ENCODE data around the gene MCM7. TPM values are rescaled to one million over a fixed set of nuclear protein-coding genes. Genes with fewer than 3 reads are reported as not detected.

MCM7 gene
- total and polyA plus RNA-seq, 10 of the 15 experiments (the other 5 are each of a cell fraction or from before 2014, with no cell fraction given), result 183 to 383 (median 244) TPM

DNA sequence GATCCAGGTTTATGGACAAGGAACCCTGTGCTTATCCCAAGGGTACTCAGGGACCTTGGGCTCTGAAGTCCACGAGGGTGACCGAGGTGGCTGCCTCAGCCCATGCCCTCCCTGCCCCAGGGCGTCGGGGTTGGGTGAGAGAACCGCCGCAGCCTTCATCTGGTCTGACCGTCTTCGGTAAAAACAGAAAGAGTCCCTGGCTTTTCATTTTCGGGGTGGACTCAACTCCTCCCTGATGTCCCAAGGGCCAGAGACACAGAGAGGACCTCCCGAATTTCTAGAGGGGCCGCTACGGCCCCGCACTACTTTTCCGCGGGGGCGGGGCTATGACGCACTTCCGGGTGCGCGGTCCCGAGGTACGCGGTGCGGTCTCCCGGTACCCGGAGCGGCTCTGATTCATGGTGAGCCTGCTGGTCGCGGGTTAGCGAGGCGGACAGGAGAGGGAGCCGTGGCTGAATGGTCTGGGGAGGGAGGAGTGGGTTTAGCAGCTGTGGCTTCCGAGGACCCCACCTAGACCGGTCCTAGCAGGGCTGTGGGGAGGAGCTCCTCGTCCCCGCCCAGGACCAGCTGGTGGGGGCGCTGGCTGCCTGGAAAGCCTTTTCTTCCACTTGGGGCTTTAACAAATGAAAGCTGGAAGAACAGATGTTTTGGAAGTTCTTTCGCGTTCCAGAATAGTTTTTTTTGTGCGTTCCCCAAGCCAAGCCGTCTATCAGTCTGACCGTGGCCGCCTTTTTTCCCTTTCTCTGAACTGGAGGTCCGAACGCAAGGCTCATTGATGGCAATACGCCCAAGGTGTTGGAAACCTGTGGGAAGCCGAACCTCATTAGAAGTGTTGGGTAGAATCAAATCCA is 51.5 kb downstream of the MCM7 start, which contains the start of gene ZSCAN21 (continued):
- TF ChIP-seq SP1 (IDR thresholded peaks at IDR 0.05; ENCODE audit: low read depth, low read length) (no peak), BHLHE40 (IDR thresholded peaks at IDR 0.05; ENCODE audit: borderline replicate concordance in 1 of 2, low read depth in 2 of 2, low read length in 1 of 2) (peak in 1 of 2 experiments; percentile 35; a peak in 1 of 4 replicates), JUNB (IDR thresholded peaks at IDR 0.05) (no peak), SUZ12 (IDR thresholded peaks at IDR 0.05; ENCODE audit: unreplicated experiment) (no peak), RCOR1 (conservative IDR thresholded peaks at IDR 0.05; ENCODE audit: low read depth, low read length) (no peak), WRNIP1 (IDR thresholded peaks at IDR 0.05; ENCODE audit: borderline replicate concordance, low read depth, low read length) (no peak), MYC (IDR thresholded peaks at IDR 0.05; ENCODE audit: insufficient read depth, insufficient read length, insufficient replicate concordance, low read length, severe bottlenecking) (no peak), ZNF207 (IDR thresholded peaks at IDR 0.05; ENCODE audit: borderline replicate concordance) (peak; percentile 62; the same call in 1 of the 2 replicates), ZNF24 (IDR thresholded peaks at IDR 0.05) (no peak), YY1 (IDR thresholded peaks at IDR 0.05; ENCODE audit: low read depth, low read length) (peak; percentile 42; the same call in 1 of the 2 replicates), DPF2 (IDR thresholded peaks at IDR 0.05) (no peak), EZH2 (IDR thresholded peaks at IDR 0.05; ENCODE audit: borderline replicate concordance, control insufficient read depth, low read depth, low read length) (no peak), SMAD1 (IDR thresholded peaks at IDR 0.05; ENCODE audit: low read depth, partially characterized antibody) (peak; percentile 53), IKZF2 (IDR thresholded peaks at IDR 0.05) (no peak), IKZF1 (conservative IDR thresholded peaks at IDR 0.05) (peak; percentile 74), RBBP5 (conservative IDR thresholded peaks at IDR 0.05) (no peak), KDM1A (IDR thresholded peaks at IDR 0.05; ENCODE audit: borderline replicate concordance) (no peak), HDAC2 (IDR thresholded peaks at IDR 0.05) (no peak), CHD4 (IDR thresholded peaks at IDR 0.05) (no peak), RAD21 (IDR thresholded peaks at IDR 0.05; ENCODE audit: insufficient read depth, low read depth, low read length) (no peak)
- TF ChIP-seq, protein P1, sequence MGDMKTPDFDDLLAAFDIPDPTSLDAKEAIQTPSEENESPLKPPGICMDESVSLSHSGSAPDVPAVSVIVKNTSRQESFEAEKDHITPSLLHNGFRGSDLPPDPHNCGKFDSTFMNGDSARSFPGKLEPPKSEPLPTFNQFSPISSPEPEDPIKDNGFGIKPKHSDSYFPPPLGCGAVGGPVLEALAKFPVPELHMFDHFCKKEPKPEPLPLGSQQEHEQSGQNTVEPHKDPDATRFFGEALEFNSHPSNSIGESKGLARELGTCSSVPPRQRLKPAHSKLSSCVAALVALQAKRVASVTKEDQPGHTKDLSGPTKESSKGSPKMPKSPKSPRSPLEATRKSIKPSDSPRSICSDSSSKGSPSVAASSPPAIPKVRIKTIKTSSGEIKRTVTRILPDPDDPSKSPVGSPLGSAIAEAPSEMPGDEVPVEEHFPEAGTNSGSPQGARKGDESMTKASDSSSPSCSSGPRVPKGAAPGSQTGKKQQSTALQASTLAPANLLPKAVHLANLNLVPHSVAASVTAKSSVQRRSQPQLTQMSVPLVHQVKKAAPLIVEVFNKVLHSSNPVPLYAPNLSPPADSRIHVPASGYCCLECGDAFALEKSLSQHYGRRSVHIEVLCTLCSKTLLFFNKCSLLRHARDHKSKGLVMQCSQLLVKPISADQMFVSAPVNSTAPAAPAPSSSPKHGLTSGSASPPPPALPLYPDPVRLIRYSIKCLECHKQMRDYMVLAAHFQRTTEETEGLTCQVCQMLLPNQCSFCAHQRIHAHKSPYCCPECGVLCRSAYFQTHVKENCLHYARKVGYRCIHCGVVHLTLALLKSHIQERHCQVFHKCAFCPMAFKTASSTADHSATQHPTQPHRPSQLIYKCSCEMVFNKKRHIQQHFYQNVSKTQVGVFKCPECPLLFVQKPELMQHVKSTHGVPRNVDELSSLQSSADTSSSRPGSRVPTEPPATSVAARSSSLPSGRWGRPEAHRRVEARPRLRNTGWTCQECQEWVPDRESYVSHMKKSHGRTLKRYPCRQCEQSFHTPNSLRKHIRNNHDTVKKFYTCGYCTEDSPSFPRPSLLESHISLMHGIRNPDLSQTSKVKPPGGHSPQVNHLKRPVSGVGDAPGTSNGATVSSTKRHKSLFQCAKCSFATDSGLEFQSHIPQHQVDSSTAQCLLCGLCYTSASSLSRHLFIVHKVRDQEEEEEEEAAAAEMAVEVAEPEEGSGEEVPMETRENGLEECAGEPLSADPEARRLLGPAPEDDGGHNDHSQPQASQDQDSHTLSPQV (IDR thresholded peaks at IDR 0.05), result no peak
- TF ChIP-seq, protein P2, sequence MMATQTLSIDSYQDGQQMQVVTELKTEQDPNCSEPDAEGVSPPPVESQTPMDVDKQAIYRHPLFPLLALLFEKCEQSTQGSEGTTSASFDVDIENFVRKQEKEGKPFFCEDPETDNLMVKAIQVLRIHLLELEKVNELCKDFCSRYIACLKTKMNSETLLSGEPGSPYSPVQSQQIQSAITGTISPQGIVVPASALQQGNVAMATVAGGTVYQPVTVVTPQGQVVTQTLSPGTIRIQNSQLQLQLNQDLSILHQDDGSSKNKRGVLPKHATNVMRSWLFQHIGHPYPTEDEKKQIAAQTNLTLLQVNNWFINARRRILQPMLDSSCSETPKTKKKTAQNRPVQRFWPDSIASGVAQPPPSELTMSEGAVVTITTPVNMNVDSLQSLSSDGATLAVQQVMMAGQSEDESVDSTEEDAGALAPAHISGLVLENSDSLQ (IDR thresholded peaks at IDR 0.05), result no peak
- TF ChIP-seq, protein P3, sequence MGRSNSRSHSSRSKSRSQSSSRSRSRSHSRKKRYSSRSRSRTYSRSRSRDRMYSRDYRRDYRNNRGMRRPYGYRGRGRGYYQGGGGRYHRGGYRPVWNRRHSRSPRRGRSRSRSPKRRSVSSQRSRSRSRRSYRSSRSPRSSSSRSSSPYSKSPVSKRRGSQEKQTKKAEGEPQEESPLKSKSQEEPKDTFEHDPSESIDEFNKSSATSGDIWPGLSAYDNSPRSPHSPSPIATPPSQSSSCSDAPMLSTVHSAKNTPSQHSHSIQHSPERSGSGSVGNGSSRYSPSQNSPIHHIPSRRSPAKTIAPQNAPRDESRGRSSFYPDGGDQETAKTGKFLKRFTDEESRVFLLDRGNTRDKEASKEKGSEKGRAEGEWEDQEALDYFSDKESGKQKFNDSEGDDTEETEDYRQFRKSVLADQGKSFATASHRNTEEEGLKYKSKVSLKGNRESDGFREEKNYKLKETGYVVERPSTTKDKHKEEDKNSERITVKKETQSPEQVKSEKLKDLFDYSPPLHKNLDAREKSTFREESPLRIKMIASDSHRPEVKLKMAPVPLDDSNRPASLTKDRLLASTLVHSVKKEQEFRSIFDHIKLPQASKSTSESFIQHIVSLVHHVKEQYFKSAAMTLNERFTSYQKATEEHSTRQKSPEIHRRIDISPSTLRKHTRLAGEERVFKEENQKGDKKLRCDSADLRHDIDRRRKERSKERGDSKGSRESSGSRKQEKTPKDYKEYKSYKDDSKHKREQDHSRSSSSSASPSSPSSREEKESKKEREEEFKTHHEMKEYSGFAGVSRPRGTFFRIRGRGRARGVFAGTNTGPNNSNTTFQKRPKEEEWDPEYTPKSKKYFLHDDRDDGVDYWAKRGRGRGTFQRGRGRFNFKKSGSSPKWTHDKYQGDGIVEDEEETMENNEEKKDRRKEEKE (IDR thresholded peaks at IDR 0.05), result no peak
